ENCODE results near the gene RIOX2.

Gene RIOX2

DNA sequence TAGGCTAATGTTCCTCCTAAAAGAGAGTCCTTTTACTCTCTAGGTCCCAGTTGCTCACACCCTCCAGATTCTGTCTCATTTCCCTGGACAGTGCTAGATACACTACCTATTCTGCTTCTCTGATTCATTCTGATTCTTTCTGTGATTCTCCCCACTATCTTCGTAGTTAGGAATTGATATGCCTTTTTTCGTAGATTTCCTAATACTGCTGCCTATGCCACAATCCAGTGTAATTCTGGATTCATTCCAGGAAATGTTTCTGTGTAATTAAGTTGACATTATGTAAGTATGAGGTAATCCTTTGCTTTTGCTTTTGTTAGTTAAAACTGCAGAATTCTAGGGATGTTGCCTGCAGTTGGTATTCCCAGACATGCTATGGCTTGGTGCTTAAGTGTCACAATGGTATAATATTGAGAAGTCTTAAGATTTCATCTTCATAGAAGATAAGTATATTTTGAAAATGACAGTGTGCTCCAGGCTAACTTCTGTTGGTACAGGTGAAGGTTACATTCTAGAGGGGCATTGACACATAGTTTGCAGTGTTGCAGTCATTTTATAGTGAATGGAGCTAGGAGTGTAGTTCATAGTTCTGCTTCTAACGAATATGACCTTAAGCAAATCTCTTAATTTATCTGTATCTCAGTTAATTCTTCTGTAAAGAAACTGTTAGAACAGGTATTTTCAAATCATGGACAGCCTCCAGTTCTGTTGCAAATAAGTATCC lies 54.3 kb downstream of the RIOX2 start:
- TF ChIP-seq CTCF (IDR thresholded peaks at IDR 0.05; ENCODE audit: insufficient read depth, low read length) (no peak), GABPA (IDR thresholded peaks at IDR 0.05; ENCODE audit: low read depth) (no peak), POLR2AphosphoS5 (IDR thresholded peaks at IDR 0.05; ENCODE audit: low read depth) (no peak), SPI1 (IDR thresholded peaks at IDR 0.05; ENCODE audit: borderline replicate concordance, low read depth) (no peak), REST (IDR thresholded peaks at IDR 0.05; ENCODE audit: insufficient replicate concordance, low read depth) (no peak)
- no peak for DNase-seq (ENCODE audit: low read depth in 1 of 2, low spot score in 1 of 2)

GRCh38 chr3:97916576-97916975 lies 55.7 kb downstream of the RIOX2 start:
- H3K27me3 ChIP-seq (ENCODE audit: insufficient read depth, poor library complexity, severe bottlenecking) = no peaks in the 10 kb centered on the region
- TF ChIP-seq POLR2AphosphoS5 (IDR thresholded peaks at IDR 0.05; ENCODE audit: low read depth) (no peak), SPI1 (IDR thresholded peaks at IDR 0.05; ENCODE audit: borderline replicate concordance, low read depth) (no peak), REST (IDR thresholded peaks at IDR 0.05; ENCODE audit: insufficient replicate concordance, low read depth) (no peak), GABPA (IDR thresholded peaks at IDR 0.05; ENCODE audit: low read depth) (no peak), CTCF (IDR thresholded peaks at IDR 0.05; ENCODE audit: insufficient read depth, low read length) (no peak)
- no peak for DNase-seq (ENCODE audit: low read depth in 1 of 2, low spot score in 1 of 2)
- H3K4me3 ChIP-seq (replicated peaks; ENCODE audit: insufficient read depth, low read length) = no peak overlapping the region
- no peak overlapping the region for H3K27ac ChIP-seq (replicated peaks)

More for the DNA sequence above, 54.3 kb downstream of the RIOX2 start:
- no peaks in the 10 kb centered on the region for H3K27me3 ChIP-seq (ENCODE audit: insufficient read depth, poor library complexity, severe bottlenecking)
- no peak overlapping the region for H3K27ac ChIP-seq (replicated peaks)
- H3K4me3 ChIP-seq (replicated peaks; ENCODE audit: insufficient read depth, low read length) = no peak overlapping the region

DNA sequence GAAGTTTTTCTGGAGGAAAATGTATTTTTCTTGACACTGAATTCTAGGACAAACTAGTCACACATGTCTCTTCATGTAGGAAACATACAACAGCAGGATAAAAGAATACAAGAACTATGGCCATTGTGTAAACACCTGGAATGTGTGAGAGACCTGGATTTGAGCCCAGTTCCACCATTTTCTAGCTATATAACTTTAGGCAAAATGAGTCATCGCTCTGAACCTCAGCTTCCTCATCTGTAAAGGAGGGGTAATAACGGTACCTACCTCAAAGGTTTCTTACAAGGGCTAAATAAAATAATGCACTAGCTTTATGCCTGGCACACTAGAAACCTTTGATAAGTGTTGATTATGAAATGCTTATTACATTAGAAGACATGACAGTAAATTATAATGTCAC lies 57.8 kb downstream of the RIOX2 start:
- H3K27ac ChIP-seq (replicated peaks) = no peak overlapping the region
- TF ChIP-seq POLR2AphosphoS5 (IDR thresholded peaks at IDR 0.05; ENCODE audit: low read depth) = no peak
- no peak for TF ChIP-seq GABPA (IDR thresholded peaks at IDR 0.05; ENCODE audit: low read depth)
- no peak for TF ChIP-seq CTCF (IDR thresholded peaks at IDR 0.05; ENCODE audit: insufficient read depth, low read length)
- TF ChIP-seq REST (IDR thresholded peaks at IDR 0.05; ENCODE audit: insufficient replicate concordance, low read depth) = no peak
- TF ChIP-seq SPI1 (IDR thresholded peaks at IDR 0.05; ENCODE audit: borderline replicate concordance, low read depth) = no peak
- no peak overlapping the region for H3K4me3 ChIP-seq (replicated peaks; ENCODE audit: insufficient read depth, low read length)
- peak; percentile 39 to 61 for DNase-seq (ENCODE audit: low read depth in 1 of 2, low spot score in 1 of 2)
- H3K27me3 ChIP-seq (ENCODE audit: insufficient read depth, poor library complexity, severe bottlenecking) = no peaks in the 10 kb centered on the region
